ENCODE data around the gene RNF212.
A peak's percentile ranks its signal among the peaks of the same experiment; 100 is the strongest.
"Not testable (repeated sequence)": the region's sequence is repeated elsewhere in the genome, so short reads cannot be mapped to it uniquely, and the experiment has no call there.

RNF212 gene

DNA sequence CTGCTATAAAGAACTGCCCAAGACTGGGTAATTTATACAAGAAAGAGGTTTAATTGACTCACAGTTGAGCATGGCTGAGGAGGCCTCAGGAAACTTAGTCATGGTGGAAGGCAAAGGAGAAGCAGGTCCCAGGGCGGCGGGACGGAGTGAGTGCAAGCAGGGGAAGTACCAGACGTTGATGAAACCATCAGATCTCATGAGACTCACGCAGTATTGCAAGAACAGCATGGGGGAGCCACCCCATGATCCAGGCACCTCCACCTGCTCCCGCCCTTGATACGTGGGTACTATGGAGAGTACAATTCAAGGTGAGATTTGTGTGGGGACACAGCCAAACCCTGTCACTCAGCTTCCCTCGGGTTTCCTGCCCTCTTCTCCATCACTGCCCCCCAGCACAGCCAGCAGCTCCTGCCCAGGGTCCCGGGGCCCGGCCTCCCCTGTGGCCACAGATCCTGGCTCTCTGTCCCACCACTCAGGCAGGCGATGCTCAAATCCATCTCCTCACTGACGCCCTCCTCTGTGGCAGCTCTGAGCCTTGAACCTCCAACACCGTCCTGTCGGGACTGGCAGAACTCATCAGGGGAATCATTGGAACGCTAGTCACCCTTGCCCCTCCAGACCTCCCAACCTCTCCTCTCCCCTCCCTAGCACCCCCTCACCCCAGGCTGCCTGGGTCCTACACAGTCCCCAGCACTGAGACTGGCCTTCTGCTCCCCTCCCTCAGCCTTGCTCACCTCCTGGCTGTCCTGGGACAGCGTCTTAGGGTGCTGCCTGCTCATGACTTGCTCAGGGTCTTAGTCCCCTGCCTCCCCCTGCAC is 64.4 kb downstream of the RNF212 start:
- H3K4me3 ChIP-seq (ENCODE audit: low read depth, low read length): no peak overlapping the region
- H3K79me2 ChIP-seq (ENCODE audit: control insufficient read depth, insufficient read depth, low read length, unreplicated experiment): no peaks in the 10 kb centered on the region
- no peak overlapping the region for H2AFZ ChIP-seq (ENCODE audit: low read length, unreplicated experiment)
- H3K27me3 ChIP-seq (ENCODE audit: insufficient read depth, low read length): peaks cover 17% of the 10 kb centered on the region
- no peaks in the 10 kb centered on the region for H3K36me3 ChIP-seq (ENCODE audit: insufficient read depth, low read length)
- no peak overlapping the region for H3K27ac ChIP-seq (ENCODE audit: low read depth, low read length)
- peaks cover 24% of the 10 kb centered on the region for H3K4me1 ChIP-seq (ENCODE audit: control insufficient read depth, insufficient read depth, low read length, unreplicated experiment)

DNA sequence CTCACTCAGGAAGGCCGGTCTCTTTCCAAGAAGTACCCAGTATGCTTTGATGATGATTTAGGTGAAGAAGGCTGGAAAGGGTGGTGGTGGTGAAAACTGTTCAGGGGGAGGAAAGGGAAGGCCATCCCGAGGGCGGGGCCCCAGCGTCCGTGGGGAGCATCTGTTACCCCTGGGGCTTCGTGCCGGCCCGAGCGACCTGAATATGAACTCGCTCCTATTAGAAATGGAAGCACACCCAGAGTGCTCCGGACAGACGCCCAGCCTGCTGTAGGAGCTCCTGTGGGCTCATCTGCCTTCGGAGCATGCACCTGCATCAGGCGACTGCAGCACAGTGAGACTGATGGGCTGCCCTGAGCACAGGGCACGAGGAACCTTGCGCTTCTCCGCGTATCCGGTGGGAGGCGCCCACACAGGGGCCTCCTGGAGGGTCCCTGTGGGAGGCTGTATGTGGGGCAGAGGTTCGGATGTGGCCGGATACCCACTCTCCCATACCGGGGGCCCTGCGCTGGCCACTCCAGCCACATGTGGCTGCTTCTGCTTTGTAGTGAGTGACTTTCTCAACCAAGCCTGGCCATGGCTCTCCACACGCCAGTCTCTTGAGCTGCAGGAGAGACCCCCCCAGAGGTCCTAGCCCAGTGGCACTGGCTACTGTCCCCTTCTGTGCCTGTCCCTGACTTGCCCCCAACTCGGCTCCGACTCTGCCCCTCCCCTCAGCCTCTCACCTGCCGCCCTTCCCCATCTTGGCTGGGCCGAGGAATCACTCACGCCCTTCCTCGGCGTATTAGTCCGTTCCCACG is 65.2 kb downstream of the RNF212 start:
- Histone ChIP-seq H3K27me3 (ENCODE audit: insufficient read depth, low read length) (peaks cover 13% of the 10 kb centered on the region), H2AFZ (ENCODE audit: low read length, unreplicated experiment) (no peak overlapping the region), H3K79me2 (ENCODE audit: control insufficient read depth, insufficient read depth, low read length, unreplicated experiment) (no peaks in the 10 kb centered on the region), H3K36me3 (ENCODE audit: insufficient read depth, low read length) (no peaks in the 10 kb centered on the region), H3K4me1 (ENCODE audit: control insufficient read depth, insufficient read depth, low read length, unreplicated experiment) (peaks cover 29% of the 10 kb centered on the region), H3K27ac (ENCODE audit: low read depth, low read length) (no peak overlapping the region), H3K4me3 (ENCODE audit: low read depth, low read length) (no peak overlapping the region)

DNA sequence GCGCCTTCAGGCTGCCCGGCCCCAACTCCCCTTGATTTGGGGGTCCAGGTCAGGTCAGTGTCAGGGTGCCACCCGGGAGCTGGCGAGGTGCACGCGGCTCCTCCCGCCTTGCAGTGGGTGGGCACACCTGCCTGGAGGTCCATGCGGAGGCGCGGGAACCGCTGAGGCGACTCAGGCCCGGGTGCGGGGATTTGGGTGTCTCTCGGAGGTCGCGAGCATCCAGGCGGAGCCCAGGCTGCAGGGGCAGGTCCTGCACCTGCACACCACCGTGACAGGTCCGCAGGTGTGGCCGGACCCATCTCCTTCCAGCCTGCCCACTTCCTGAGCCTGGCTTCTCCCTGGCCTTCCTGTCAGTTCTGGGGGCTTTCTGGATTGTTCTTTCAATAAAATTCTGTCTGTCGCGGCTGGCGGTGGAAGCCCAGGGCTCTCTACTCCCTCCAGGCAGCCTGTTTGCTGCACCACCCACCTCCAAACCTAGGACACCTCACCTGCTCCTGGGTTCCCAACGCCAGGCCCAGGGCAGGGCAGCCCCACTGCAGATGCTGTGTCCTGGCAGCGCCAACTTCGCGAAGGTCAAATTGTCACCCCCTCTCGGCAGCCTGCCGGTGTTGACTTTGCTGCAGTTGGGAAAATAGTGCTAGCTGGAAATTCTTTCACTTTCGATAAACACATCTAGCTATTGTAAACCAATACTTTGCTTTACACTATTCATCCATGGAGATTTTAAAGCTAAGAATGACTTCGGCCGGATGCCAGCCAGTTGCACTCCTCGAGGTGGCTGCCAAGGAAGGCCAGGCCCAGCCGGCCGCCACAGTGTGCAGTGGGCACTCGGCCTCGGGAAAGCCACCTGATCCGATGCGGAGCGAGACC is 66.0 kb downstream of the RNF212 start:
- H3K27ac ChIP-seq (ENCODE audit: low read depth, low read length): no peak overlapping the region
- H3K36me3 ChIP-seq (ENCODE audit: insufficient read depth, low read length): no peaks in the 10 kb centered on the region
- no peaks in the 10 kb centered on the region for H3K79me2 ChIP-seq (ENCODE audit: control insufficient read depth, insufficient read depth, low read length, unreplicated experiment)
- H2AFZ ChIP-seq (ENCODE audit: low read length, unreplicated experiment): peak overlapping the region; percentile 30
- peaks cover 28% of the 10 kb centered on the region for H3K4me1 ChIP-seq (ENCODE audit: control insufficient read depth, insufficient read depth, low read length, unreplicated experiment)
- H3K27me3 ChIP-seq (ENCODE audit: insufficient read depth, low read length): peaks cover 4% of the 10 kb centered on the region; the same call in 1 of the 2 replicates
- peak overlapping the region; percentile 32 for H3K4me3 ChIP-seq (ENCODE audit: low read depth, low read length)

DNA sequence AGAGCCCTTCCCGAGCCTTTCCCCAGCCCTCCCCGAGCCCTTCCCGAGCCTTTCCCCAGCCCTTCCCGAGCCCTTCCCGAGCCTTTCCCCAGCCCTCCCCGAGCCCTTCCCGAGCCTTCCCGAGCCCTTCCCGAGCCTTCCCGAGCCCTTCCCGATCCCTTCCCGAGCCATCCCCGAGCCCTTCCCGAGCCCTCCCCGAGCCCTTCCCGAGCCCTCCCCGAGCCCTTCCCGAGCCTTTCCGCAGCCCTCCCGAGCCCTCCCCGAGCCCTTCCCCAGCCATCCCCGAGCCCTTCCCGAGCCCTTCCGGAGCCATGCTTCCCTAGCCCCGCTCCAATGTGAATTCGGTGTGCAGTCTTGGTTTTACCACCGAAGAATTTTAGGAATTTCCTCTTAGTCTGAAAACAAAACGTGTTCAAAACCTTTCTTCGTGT is 66.8 kb downstream of the RNF212 start:
- Histone ChIP-seq H3K4me3 (ENCODE audit: low read depth, low read length) (peak overlapping the region; percentile 32), H3K4me1 (ENCODE audit: control insufficient read depth, insufficient read depth, low read length, unreplicated experiment) (peaks cover 35% of the 10 kb centered on the region), H2AFZ (ENCODE audit: low read length, unreplicated experiment) (peak overlapping the region; percentile 30)
- not testable (repeated sequence) for H3K27ac ChIP-seq (ENCODE audit: low read depth, low read length); H3K36me3 ChIP-seq (ENCODE audit: insufficient read depth, low read length); H3K79me2 ChIP-seq (ENCODE audit: control insufficient read depth, insufficient read depth, low read length, unreplicated experiment); H3K27me3 ChIP-seq (ENCODE audit: insufficient read depth, low read length)

DNA sequence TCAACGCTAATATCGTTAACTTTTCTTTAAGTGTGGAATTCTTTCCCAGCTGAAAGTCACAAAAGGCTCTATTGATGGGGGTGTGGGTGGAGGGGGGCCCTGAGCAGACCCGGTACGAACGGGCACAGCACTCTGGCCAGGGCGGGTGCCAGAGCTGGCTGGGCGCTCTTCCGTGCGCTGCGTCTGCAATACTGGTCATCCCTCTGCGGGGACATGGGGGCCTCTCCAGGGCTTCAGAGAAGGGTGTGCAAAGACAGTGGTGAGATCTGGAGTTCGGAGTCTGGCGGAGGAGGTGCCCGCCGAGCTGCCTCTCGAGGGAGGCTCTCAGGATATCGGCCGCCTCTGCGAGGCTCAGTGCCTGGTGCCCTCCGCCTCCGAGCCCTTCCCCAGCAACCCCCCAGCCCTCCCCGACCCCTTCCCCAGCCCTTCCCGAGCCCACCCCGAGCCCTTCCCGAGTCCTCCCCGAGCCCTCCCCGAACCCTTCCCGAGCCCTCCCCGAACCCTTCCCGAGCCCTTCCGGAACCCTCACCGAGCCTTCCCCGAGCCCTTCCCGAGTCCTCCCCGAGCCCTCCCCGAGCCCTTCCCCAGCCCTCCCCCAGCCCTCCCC is 67.7 kb downstream of the RNF212 start:
- Histone ChIP-seq H3K4me1 (ENCODE audit: control insufficient read depth, insufficient read depth, low read length, unreplicated experiment) (peaks cover 44% of the 10 kb centered on the region), H3K79me2 (ENCODE audit: control insufficient read depth, insufficient read depth, low read length, unreplicated experiment) (no peaks in the 10 kb centered on the region), H3K27ac (ENCODE audit: low read depth, low read length) (no peak overlapping the region), H3K36me3 (ENCODE audit: insufficient read depth, low read length) (no peaks in the 10 kb centered on the region), H3K4me3 (ENCODE audit: low read depth, low read length) (no peak overlapping the region), H3K27me3 (ENCODE audit: insufficient read depth, low read length) (no peaks in the 10 kb centered on the region), H2AFZ (ENCODE audit: low read length, unreplicated experiment) (no peak overlapping the region)

DNA sequence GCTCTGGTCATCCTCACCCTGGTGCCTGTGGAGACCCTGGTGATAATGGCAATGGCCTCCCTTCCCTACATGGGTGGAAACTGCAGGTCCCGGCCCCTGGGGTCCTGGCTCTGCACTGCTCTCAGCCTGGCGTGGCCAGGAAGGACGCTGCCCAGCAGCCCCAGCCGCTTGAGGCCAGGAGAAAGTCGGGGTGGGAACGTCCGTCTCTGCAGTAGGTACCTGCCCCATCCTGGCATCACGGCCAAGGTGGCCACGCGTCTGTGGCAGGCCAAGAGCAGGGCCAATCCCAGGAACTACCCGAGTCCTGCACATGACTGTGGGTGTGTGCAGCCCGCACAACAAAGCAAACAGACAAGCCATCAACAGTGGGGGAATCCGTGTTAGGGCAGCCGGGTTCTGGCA is 68.2 kb downstream of the RNF212 start:
- H3K27ac ChIP-seq (ENCODE audit: low read depth, low read length): no peak overlapping the region
- peaks cover 48% of the 10 kb centered on the region for H3K4me1 ChIP-seq (ENCODE audit: control insufficient read depth, insufficient read depth, low read length, unreplicated experiment)
- H3K27me3 ChIP-seq (ENCODE audit: insufficient read depth, low read length): no peaks in the 10 kb centered on the region
- H3K36me3 ChIP-seq (ENCODE audit: insufficient read depth, low read length): no peaks in the 10 kb centered on the region
- no peak overlapping the region for H3K4me3 ChIP-seq (ENCODE audit: low read depth, low read length)
- no peak overlapping the region for H2AFZ ChIP-seq (ENCODE audit: low read length, unreplicated experiment)
- H3K79me2 ChIP-seq (ENCODE audit: control insufficient read depth, insufficient read depth, low read length, unreplicated experiment): no peaks in the 10 kb centered on the region

DNA sequence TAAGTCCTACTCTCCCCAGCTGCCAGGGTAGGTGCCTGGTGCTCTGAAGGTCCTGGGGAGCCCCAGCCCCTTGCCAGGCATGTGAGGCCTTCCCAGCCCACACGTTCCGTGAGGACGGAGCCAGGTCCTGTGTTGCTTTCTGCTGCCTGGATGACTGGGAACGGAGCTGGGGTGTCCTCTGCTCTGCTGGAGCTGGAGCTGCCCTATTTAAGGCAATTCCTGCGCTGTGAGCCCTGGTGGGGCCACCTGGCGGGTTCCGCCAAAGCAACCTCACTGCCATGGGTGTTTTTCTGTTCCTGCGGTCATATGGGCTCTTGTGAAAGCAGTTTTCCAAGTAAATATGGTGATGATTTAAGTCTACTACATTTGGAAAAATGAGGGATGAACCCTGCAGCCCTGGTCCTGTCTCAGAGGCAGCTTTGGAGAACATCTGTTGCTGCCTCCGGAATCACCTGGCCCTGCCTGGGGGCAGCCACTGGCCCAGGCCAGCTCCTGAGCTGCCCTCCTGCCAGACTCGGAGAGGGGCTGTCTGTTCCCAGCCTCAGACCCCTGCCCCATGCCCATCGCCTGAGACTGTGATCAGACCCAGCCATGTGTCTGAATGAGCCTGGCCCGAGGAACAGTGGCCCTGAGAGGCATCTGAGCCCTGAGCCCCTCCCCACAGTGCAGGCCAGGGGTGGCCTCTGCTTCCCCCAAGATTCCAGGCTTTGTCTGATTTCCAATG is 68.7 kb downstream of the RNF212 start:
- H2AFZ ChIP-seq (ENCODE audit: low read length, unreplicated experiment): no peak overlapping the region
- no peaks in the 10 kb centered on the region for H3K27me3 ChIP-seq (ENCODE audit: insufficient read depth, low read length)
- H3K27ac ChIP-seq (ENCODE audit: low read depth, low read length): peak overlapping the region; percentile 83
- H3K79me2 ChIP-seq (ENCODE audit: control insufficient read depth, insufficient read depth, low read length, unreplicated experiment): no peaks in the 10 kb centered on the region
- peak overlapping the region; percentile 52; the same call in 1 of the 2 replicates for H3K4me3 ChIP-seq (ENCODE audit: low read depth, low read length)
- no peaks in the 10 kb centered on the region for H3K36me3 ChIP-seq (ENCODE audit: insufficient read depth, low read length)
- H3K4me1 ChIP-seq (ENCODE audit: control insufficient read depth, insufficient read depth, low read length, unreplicated experiment): peaks cover 53% of the 10 kb centered on the region

DNA sequence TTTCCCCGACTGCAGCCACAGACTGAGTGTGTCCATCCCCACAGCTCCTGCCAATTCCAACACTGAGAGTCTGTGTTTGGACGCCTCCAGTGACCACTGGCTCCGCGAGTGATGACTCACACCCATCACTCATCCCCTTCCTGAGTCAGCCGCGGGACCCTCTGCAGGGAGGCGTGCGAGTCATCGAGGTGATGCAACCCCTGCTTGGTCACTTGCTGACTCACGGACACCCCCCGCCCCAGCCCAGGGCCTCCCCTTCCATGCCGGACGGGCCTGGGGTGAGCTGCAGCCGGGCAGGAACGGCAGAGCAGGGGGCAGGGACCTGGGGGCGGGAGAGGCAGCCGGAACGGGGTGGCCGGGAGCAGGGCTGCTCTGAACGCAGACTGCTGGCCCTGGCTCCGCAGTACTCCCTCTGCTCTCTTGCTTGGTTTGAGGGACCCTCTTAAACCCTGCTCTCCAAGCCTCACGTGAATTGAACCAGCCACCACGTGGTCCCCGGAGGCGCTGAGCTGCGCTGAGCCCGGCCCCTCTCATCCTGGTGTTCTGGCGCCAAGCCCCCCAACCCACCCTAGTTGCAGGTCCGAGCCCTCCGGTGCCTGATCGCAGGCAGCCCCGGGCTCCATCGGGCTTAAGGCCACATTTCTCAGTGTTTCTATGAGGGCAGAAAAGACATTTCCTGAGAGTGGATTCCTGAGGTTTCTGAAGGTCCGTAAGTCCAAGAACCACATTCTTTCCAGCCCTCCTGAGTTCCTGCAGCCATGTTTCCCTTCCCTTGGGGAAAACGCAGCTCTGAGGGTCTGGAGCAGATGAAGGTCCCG is 69.5 kb downstream of the RNF212 start:
- H3K27ac ChIP-seq (ENCODE audit: low read depth, low read length): peak overlapping the region; percentile 83
- peak overlapping the region; percentile 52 for H3K4me3 ChIP-seq (ENCODE audit: low read depth, low read length)
- H3K4me1 ChIP-seq (ENCODE audit: control insufficient read depth, insufficient read depth, low read length, unreplicated experiment): peaks cover 61% of the 10 kb centered on the region
- H3K36me3 ChIP-seq (ENCODE audit: insufficient read depth, low read length): no peaks in the 10 kb centered on the region
- H2AFZ ChIP-seq (ENCODE audit: low read length, unreplicated experiment): peak overlapping the region; percentile 27
- no peaks in the 10 kb centered on the region for H3K79me2 ChIP-seq (ENCODE audit: control insufficient read depth, insufficient read depth, low read length, unreplicated experiment)
- H3K27me3 ChIP-seq (ENCODE audit: insufficient read depth, low read length): no peaks in the 10 kb centered on the region

DNA sequence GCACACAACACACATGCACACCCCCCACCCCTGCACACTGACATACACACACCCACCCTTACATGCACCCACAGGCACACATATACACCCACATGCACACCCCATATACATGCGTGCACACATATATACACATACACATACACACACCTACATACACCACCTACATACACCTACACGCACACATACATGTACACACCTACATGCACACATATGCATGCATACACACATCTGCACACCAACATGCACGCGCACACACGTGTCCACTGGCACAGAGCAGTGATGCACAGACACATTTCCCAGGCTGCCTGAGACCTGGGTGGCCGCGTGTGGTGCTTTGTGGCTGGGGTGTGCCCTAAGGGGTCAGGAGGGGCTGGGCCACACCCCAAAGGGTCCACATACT is 70.2 kb downstream of the RNF212 start:
- Histone ChIP-seq H3K27ac (ENCODE audit: low read depth, low read length) (peak overlapping the region; percentile 31; the same call in 1 of the 2 replicates), H3K27me3 (ENCODE audit: insufficient read depth, low read length) (no peaks in the 10 kb centered on the region), H2AFZ (ENCODE audit: low read length, unreplicated experiment) (no peak overlapping the region)

More for the DNA sequence above, 70.2 kb downstream of the RNF212 start:
- Histone ChIP-seq H3K4me1 (ENCODE audit: control insufficient read depth, insufficient read depth, low read length, unreplicated experiment) (peaks cover 61% of the 10 kb centered on the region), H3K79me2 (ENCODE audit: control insufficient read depth, insufficient read depth, low read length, unreplicated experiment) (no peaks in the 10 kb centered on the region), H3K4me3 (ENCODE audit: low read depth, low read length) (peak overlapping the region; percentile 18; the same call in 1 of the 2 replicates), H3K36me3 (ENCODE audit: insufficient read depth, low read length) (no peaks in the 10 kb centered on the region)
